GM12878 (cell line): ENCODE measurements around the gene DMRTA2.

Experiments used
- MTA2 ChIP-seq: fragments of 450-650 bp; IDR thresholded peaks from 2 replicates; pipeline ENCODE4 v1.6.1; 2016; ENCODE audit warnings: low read depth, mild to moderate bottlenecking, moderate library complexity
- NR2C1 ChIP-seq: fragments of 450-650 bp; IDR thresholded peaks from 2 replicates; pipeline ENCODE4 v1.6.1; 2017; ENCODE audit warnings: antibody characterized with exemption, mild to moderate bottlenecking, moderate library complexity
- SP1 ChIP-seq: IDR thresholded peaks from one replicate; pipeline ENCODE4 v1.6.1; 2011; ENCODE audit warnings: low read depth, low read length

DNA sequence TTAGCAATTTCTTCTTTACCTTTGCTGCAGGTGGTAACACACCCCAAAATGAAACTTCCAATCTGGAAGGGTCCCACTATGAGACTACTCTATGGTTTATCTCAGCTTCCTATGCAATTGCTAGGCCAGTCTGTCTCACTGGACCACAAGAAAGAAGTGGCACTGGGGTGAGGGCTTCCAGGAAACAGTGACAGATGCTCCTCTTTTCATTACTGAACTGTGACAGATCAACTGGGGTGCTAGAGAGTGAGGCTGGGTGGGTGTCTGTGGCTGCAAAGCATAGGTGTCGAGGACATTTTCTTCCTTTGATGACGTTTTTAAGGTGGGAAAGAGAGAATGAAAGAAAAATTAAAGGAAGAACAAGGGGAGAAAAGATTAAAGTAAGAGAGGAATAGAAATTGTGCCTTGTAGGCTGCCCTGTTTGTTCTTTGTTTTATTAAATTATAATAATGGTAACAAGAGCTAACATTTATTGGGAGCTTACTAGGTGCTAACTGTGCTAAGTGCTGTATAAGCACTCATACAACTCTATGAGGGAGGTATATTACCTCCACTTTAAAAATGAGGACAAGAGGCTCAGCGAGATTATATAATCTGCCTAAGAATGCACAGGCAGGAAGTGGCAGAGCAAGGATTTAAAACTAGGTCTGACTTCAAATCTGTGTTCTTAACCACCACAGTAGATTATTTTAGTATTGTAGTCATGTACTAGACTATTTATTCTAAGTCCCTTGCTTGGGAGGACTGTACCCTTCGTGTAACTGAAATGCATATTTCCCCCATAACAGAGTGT lies 27.8 kb upstream of the DMRTA2 start:
- TF ChIP-seq SP1 (no peak), NR2C1 (no peak), MTA2 (no peak)
